GM18858 (cell line): ENCODE data around the gene RAB13.

Source experiments
- ATAC-seq: cut with Tn5 transposase; IDR thresholded peaks from one replicate; pipeline ENCODE4 v1.9.1; 2021; ENCODE audit not compliant: unreplicated experiment

RAB13 gene

GRCh38 chr1:153978274-153978909, 7.7 kb downstream of the RAB13 start:
- no peak for ATAC-seq

GRCh38 chr1:153977250-153978240, 8.6 kb downstream of the RAB13 start, which contains the start of gene JTB:
Gene JTB (minus strand): TSS chr1:153977674. CDS start chr1:153977252, 422 bp downstream.
- no peak for ATAC-seq

- ATAC-seq: no peak
Measured at GRCh38 chr1:153976819-153977249, 9.3 kb downstream of the RAB13 start.

- ATAC-seq: no peak
Measured at GRCh38 chr1:153973525-153973924, 12.6 kb downstream of the RAB13 start.

- no peak for ATAC-seq
Measured at GRCh38 chr1:153973071-153973470, 13.1 kb downstream of the RAB13 start.

- no peak for ATAC-seq
Measured at GRCh38 chr1:153970346-153970745, 15.8 kb downstream of the RAB13 start.

GRCh38 chr1:153968972-153969371, 17.2 kb downstream of the RAB13 start:
- no peak for ATAC-seq

GRCh38 chr1:153968408-153968807, 17.7 kb downstream of the RAB13 start:
- ATAC-seq: no peak

- no peak for ATAC-seq
Measured at GRCh38 chr1:153968000-153968363, 18.2 kb downstream of the RAB13 start.

GRCh38 chr1:153967107-153967999, 18.8 kb downstream of the RAB13 start, which contains the start of gene CREB3L4:
Gene CREB3L4 (plus strand): TSS chr1:153967902. CDS start chr1:153968526, 624 bp downstream.
- ATAC-seq: peak; percentile 61

- ATAC-seq: no peak
Measured at GRCh38 chr1:153963850-153964331, 22.2 kb downstream of the RAB13 start.

GRCh38 chr1:153963030-153963849, 22.9 kb downstream of the RAB13 start, which contains the start of gene SLC39A1:
Gene SLC39A1 (minus strand): TSS chr1:153963537. CDS start chr1:153962715, 822 bp downstream.
- ATAC-seq: peak; percentile 32

GRCh38 chr1:153962088-153963029, 23.8 kb downstream of the RAB13 start:
- ATAC-seq: no peak

GRCh38 chr1:153961421-153961820, 24.7 kb downstream of the RAB13 start:
- no peak for ATAC-seq

- ATAC-seq: no peak
Measured at GRCh38 chr1:153960206-153960605, 25.9 kb downstream of the RAB13 start.

GRCh38 chr1:153959454-153959853, 26.7 kb downstream of the RAB13 start:
- no peak for ATAC-seq

GRCh38 chr1:153958961-153959260, 27.2 kb downstream of the RAB13 start:
- no peak for ATAC-seq

GRCh38 chr1:153958111-153958960, 27.8 kb downstream of the RAB13 start, which contains the start of gene CRTC2:
Gene CRTC2 (minus strand): TSS chr1:153958612. CDS start chr1:153958497, 115 bp downstream.
- peak; percentile 78 for ATAC-seq
